SK-N-SH treated with all-trans-retinoic acid at 6 μM for 48 hours (cell line): Measurements from ENCODE around the gene MS4A6E.

Experiments
- ATAC-seq: fragments of 200-7000 bp; cut with Tn5 transposase; 3 replicates; pipeline ENCODE4 v1.9.1; 2020; ENCODE audit warnings: mild to moderate bottlenecking, moderate library complexity
- ARNTL ChIP-seq: fragments of 450-650 bp; formaldehyde crosslinking; IDR thresholded peaks from 2 replicates; pipeline ENCODE4 v1.5.0; 2020; ENCODE audit warnings: low read depth, mild to moderate bottlenecking, moderate library complexity, borderline replicate concordance
- BACH2 ChIP-seq: fragments of 250-450 bp; sonication (Bioruptor Pico); IDR thresholded peaks from 2 replicates; pipeline ENCODE4 v1.9.0; 2021; ENCODE audit warnings: mild to moderate bottlenecking, borderline replicate concordance
- CSDC2 ChIP-seq: fragments of 250-450 bp; sonication (Bioruptor Pico); IDR thresholded peaks from 2 replicates; pipeline ENCODE4 v1.5.0; 2020; ENCODE audit warnings: mild to moderate bottlenecking, moderate library complexity
- CSRNP3 ChIP-seq: fragments of 250-450 bp; sonication (Bioruptor Pico); IDR thresholded peaks from 2 replicates; pipeline ENCODE4 v1.5.1; 2021; ENCODE audit warnings: mild to moderate bottlenecking, moderate library complexity
- GLIS3 ChIP-seq: fragments of 250-450 bp; sonication (Bioruptor Pico); IDR thresholded peaks from 2 replicates; pipeline ENCODE4 v1.5.0; 2020; ENCODE audit warnings: mild to moderate bottlenecking, moderate library complexity
- OSR1 ChIP-seq: fragments of 250-450 bp; sonication (Bioruptor Pico); IDR thresholded peaks from 2 replicates; pipeline ENCODE4 v1.8.0; 2022; ENCODE audit warnings: moderate library complexity, mild to moderate bottlenecking, inconsistent platforms
- POU6F1 ChIP-seq: fragments of 250-450 bp; sonication (Bioruptor Pico); IDR thresholded peaks from 2 replicates; pipeline ENCODE4 v1.8.0; 2021; ENCODE audit warnings: low read depth, mild to moderate bottlenecking, moderate library complexity, borderline replicate concordance
- PPARA ChIP-seq: fragments of 250-450 bp; sonication (Bioruptor Pico); IDR thresholded peaks from 2 replicates; pipeline ENCODE4 v1.5.0; 2020; ENCODE audit warnings: mild to moderate bottlenecking, borderline replicate concordance
- RARB ChIP-seq: fragments of 250-450 bp; sonication (Bioruptor Pico); IDR thresholded peaks from 2 replicates; pipeline ENCODE4 v1.8.0; 2021; ENCODE audit warnings: mild to moderate bottlenecking, moderate library complexity
- SNAI2 ChIP-seq: fragments of 250-450 bp; sonication (Bioruptor Pico); IDR thresholded peaks from 2 replicates; pipeline ENCODE4 v1.5.0; 2020; ENCODE audit warnings: mild to moderate bottlenecking, moderate library complexity
- TCF4 ChIP-seq: fragments of 250-450 bp; sonication (Bioruptor Pico); IDR thresholded peaks from 2 replicates; pipeline ENCODE4 v1.8.0; 2021; ENCODE audit warnings: mild to moderate bottlenecking, moderate library complexity, borderline replicate concordance
- TOX ChIP-seq: fragments of 250-450 bp; sonication (Bioruptor Pico); IDR thresholded peaks from 2 replicates; pipeline ENCODE4 v1.8.0; 2021; ENCODE audit warnings: mild to moderate bottlenecking, moderate library complexity, borderline replicate concordance
- TSHZ2 ChIP-seq: fragments of 250-450 bp; sonication (Bioruptor Pico); IDR thresholded peaks from 2 replicates; pipeline ENCODE4 v1.5.0; 2020; ENCODE audit warnings: mild to moderate bottlenecking, moderate library complexity
- ZFP3 ChIP-seq: fragments of 250-450 bp; sonication (Bioruptor Pico); IDR thresholded peaks from 2 replicates; pipeline ENCODE4 v1.5.0; 2020; ENCODE audit warnings: mild to moderate bottlenecking, moderate library complexity
- ZNF565 ChIP-seq: fragments of 450-650 bp; formaldehyde crosslinking; conservative IDR thresholded peaks from 2 replicates; pipeline ENCODE4 v1.5.0; 2020; ENCODE audit warnings: low read depth, mild to moderate bottlenecking, moderate library complexity
- ZNF70 ChIP-seq: fragments of 450-650 bp; formaldehyde crosslinking; IDR thresholded peaks from 2 replicates; pipeline ENCODE4 v1.5.0; 2020; ENCODE audit warnings: mild to moderate bottlenecking, moderate library complexity
- ZNF8 ChIP-seq: fragments of 450-650 bp; formaldehyde crosslinking; IDR thresholded peaks from 2 replicates; pipeline ENCODE4 v1.5.0; 2020; ENCODE audit warnings: mild to moderate bottlenecking, moderate library complexity
- TF ChIP-seq, protein P1 (sequence below): fragments of 250-450 bp; sonication (Bioruptor Pico); IDR thresholded peaks from 2 replicates; pipeline ENCODE4 v1.8.0; 2020; ENCODE audit warnings: mild to moderate bottlenecking, moderate library complexity, borderline replicate concordance

Gene MS4A6E

DNA sequence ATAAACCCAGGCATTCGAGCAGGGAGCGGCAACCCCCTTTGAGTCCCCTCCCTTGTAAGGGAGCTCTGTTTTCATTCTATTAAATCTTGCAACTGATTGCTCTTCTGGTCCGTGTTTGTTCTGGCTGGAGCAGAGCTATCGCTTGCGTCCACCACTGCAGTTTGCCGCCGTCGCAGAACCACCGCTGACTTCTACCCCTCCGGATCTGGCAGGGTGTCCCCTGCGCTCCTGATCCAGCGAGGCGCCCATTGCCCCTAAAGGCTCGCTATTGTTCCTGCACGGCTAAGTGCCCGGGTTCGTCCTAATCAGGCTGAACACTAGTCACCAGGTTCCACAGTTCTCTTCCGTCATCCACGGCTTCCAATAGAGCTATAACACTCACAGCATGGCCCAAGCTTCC, 40.8 kb downstream of the MS4A6E start (continued):
- TF ChIP-seq CSRNP3 (CRISPR knock-in tag) = no peak

- TF ChIP-seq ZNF8 (CRISPR knock-in tag) = no peak
- TF ChIP-seq ARNTL = no peak
- no peak for TF ChIP-seq TSHZ2
- no peak for TF ChIP-seq CSRNP3 (CRISPR knock-in tag)
- TF ChIP-seq CSDC2 (CRISPR knock-in tag) = no peak
- TF ChIP-seq GLIS3 = no peak
- no peak for TF ChIP-seq OSR1 (CRISPR knock-in tag)
- TF ChIP-seq BACH2 (CRISPR knock-in tag) = no peak
- no peak for TF ChIP-seq POU6F1
- no peak for TF ChIP-seq ZNF565 (CRISPR knock-in tag)
- TF ChIP-seq RARB (CRISPR knock-in tag) = no peak
- TF ChIP-seq ZNF70 (CRISPR knock-in tag) = no peak
- TF ChIP-seq, protein P1, sequence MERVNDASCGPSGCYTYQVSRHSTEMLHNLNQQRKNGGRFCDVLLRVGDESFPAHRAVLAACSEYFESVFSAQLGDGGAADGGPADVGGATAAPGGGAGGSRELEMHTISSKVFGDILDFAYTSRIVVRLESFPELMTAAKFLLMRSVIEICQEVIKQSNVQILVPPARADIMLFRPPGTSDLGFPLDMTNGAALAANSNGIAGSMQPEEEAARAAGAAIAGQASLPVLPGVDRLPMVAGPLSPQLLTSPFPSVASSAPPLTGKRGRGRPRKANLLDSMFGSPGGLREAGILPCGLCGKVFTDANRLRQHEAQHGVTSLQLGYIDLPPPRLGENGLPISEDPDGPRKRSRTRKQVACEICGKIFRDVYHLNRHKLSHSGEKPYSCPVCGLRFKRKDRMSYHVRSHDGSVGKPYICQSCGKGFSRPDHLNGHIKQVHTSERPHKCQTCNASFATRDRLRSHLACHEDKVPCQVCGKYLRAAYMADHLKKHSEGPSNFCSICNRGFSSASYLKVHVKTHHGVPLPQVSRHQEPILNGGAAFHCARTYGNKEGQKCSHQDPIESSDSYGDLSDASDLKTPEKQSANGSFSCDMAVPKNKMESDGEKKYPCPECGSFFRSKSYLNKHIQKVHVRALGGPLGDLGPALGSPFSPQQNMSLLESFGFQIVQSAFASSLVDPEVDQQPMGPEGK (CRISPR knock-in tag) = no peak
- no peak for TF ChIP-seq ZFP3 (CRISPR knock-in tag)
- TF ChIP-seq PPARA (CRISPR knock-in tag) = no peak
- TF ChIP-seq SNAI2 = no peak
- TF ChIP-seq TOX (CRISPR knock-in tag) = no peak
- no peak for TF ChIP-seq TCF4
- no peak for ATAC-seq
Measured at GRCh38 chr11:60370252-60370810, 43.3 kb downstream of the MS4A6E start.

- no peak for ATAC-seq
- TF ChIP-seq ARNTL = no peak
- no peak for TF ChIP-seq TCF4
Measured at GRCh38 chr11:60370811-60371298, 43.8 kb downstream of the MS4A6E start.

DNA sequence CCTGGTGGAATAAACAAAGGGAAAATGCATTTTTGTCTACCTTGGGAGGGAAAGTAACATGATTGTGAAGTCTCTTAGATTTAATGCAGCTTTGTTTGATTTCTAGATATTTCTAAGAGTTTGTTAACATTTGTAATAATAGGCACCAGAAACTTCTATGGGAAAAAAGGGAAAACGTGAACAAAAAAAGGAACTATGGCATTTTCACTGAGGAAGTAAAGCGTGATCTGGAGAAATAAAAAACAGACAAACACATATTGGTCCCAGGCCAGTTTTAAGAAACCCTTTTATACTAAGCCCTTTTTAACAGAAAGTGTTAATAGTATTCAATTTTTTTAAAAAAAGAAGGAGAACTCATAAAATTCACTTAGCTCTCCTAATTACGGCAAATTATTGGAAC, 44.3 kb downstream of the MS4A6E start:
- ATAC-seq = no peak
- TF ChIP-seq TCF4 (no peak), PPARA (CRISPR knock-in tag) (no peak), ZNF565 (CRISPR knock-in tag) (no peak), OSR1 (CRISPR knock-in tag) (no peak), SNAI2 (no peak)
- TF ChIP-seq, all 23 proteins: peak for 0
